KG1 (cell line): ENCODE results near the gene CDH15.
"Not testable (repeated sequence)": the region's sequence is repeated elsewhere in the genome, so short reads cannot be mapped to it uniquely, and the experiment has no call there.

Source experiments
- DNase-seq: peaks from one replicate; lab custom pipeline; 2025; lab: John Stamatoyannopoulos, UW

Gene CDH15

DNA sequence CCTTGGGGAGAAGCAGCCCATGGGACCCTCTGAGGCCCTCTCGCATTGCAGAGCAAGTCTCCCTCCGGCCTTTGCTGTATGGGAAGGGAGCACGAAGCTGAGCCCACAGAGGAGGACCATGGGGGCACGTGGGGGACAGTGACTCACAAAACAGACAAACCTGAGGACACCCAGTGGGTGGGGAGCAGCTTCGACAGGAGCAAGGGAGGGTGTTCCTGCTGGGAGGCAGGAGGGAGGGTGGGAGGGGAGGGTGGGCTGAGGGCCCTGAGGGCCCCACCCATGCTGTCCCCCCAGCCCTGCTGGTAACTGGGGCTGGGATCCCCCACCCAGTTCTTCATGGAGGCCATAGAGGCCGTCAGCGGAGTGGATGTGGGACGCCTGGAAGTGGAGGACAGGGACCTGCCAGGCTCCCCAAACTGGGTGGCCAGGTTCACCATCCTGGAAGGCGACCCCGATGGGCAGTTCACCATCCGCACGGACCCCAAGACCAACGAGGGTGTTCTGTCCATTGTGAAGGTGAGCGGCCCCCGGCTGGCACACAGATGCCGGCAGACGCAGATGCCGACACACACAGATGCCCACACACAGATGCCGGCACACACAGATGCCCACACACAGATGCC lies 16.3 kb downstream of the CDH15 start:
- DNase-seq = no peak

DNA sequence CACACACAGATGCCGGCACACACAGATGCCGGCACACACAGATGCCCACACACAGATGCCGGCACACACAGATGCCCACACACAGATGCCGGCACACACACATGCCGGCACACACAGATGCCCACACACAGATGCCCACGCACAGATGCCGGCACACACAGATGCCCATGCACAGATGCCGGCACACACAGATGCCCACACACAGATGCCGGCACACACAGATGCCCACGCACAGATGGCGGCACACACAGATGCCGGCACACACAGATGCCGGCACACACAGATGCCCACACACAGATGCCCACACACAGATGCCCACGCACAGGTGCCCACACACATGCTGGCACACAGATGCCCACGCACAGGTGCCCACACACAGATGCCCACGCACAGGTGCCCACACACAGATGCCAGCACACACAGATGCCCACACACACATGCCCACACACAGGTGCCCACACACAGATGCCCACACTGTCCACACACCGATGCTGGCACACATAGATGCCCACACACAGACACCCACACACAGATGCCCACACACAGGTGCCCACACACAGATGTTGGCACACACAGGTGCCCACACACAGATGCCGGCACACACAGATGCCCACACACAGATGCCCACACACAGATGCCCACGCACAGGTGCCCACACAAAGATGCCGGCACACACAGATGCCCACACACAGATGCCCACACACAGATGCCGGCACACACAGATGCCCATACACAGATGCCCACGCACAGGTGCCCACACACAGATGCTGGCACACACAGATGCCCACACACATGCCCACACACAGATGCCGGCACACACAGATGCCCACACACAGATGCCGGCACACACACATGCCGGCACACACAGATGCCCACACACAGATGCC lies 17.2 kb downstream of the CDH15 start:
- not testable (repeated sequence) for DNase-seq

DNA sequence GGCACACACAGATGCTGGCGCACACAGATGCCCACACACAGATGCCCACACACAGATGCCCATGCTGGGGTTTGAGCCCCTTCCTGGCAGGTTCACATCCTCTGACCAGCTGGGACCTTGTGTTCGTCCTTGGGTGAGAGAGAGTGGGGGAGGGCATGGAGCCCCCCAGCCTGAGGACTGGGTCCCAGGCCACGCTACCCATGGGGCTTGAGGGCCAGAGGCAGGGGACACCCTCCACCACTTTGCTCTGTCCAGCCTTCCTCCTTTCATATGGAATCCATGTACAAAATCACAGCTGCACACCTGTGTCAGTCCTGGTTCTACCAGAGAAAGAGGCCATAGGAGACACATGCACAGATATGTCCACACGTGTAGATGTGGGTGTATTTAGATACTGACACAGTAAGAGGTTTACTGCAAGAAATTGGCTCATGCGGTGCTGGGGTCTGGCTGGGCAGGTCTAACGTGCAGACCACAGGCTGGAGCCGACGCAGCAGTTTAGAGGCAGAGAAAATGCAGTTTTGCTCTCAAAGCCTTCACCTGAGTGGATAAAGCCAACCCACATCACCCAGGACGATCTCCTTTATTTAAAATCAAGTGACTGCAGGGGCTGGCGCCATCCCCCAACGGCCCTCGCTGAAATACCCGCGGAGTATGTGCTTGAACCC lies 17.9 kb downstream of the CDH15 start:
- no peak for DNase-seq

DNA sequence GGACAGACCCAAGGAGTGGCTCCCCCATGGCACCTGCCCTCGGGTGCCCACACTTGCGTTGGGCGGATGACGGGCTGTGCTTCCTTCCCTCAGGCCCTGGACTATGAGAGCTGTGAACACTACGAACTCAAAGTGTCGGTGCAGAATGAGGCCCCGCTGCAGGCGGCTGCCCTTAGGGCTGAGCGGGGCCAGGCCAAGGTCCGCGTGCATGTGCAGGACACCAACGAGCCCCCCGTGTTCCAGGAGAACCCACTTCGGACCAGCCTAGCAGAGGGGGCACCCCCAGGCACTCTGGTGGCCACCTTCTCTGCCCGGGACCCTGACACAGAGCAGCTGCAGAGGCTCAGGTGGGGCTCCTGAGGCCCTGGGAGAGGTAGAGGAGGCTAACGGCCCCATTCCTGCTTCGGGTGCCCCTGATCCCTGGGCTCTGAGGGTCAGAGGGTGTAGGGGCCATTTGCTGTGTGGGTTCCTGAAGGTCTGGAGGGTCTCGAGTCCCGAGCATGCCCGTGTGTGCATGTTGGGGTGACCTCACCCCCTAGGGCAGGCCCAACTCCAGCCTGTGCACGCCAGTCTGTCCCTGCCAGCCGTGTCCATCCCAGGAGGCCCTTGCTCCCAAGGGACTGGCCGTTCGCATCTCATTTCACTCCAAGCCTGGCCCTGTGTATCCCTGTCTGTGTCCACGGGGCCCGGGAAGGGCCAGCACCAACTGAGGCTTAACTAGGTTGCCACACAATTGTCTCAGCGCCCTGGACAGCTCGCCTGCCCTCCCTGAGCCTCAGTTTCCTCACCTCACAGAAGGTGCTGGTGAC lies 18.8 kb downstream of the CDH15 start:
- DNase-seq = no peak

DNA sequence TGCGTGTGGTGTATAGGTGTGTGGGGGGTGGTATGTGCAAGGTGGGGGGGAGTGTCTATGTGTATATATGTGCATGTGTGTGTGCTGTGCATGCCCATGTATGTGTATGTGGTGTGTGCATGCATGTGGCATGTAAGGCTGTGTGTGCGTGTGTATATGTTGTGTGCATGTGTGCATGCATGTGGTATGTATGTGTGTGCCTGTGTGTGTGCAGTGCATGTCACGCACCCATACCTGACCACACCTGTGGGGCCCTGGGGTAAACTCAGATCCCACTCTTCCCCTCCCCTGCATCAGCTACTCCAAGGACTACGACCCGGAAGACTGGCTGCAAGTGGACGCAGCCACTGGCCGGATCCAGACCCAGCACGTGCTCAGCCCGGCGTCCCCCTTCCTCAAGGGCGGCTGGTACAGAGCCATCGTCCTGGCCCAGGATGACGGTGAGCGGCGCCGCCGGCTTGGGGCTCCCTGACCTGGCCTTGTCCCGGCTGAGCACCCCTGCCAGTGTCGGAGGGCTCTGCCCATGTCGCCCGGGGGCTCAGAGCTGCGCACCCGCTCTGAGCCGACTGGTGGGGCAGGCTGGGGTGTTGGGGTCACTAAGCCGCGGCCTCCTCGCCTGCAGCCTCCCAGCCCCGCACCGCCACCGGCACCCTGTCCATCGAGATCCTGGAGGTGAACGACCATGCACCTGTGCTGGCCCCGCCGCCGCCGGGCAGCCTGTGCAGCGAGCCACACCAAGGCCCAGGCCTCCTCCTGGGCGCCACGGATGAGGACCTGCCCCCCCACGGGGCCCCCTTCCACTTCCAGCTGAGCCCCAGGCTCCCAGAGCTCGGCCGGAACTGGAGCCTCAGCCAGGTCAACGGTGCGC lies 19.7 kb downstream of the CDH15 start:
- no peak for DNase-seq

DNA sequence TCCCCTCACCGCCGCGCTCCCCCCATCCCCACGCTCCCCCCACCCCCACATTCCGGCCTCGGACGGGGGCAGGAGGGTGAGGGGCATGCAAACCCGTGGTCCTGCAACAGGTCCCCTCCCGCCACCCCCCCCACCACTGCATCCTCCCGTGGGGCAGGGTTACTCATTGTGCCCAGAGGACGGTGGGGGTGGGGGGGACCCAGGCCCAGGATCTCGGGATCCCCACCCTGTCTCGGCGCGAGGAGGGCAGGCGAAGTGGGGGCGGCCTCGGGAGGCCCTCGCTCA lies 20.3 kb downstream of the CDH15 start:
- DNase-seq = no peak

DNA sequence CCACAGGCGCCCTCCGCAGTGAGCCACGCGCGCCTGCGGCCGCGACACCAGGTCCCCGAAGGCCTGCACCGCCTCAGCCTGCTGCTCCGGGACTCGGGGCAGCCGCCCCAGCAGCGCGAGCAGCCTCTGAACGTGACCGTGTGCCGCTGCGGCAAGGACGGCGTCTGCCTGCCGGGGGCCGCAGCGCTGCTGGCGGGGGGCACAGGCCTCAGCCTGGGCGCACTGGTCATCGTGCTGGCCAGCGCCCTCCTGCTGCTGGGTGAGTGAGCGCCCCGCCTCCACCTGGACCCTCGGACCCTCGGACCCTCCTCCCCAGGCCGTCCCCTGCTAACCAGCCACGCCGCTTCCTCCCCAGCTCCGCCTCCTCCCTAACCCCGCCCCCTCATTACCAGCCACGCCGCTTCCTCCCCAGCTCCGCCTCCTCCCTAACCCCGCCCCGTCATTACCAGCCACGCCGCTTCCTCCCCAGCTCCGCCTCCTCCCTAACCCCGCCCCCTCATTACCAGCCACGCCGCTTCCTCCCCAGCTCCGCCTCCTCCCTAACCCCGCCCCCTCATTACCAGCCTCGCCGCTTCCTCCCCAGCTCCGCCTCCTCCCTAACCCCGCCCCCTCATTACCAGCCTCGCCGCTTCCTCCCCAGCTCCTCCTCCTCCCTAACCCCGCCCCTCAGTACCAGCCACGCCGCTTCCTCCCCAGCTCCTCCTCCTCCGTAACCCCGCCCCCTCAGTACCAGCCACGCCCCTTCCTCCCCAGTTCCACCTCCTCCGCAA lies 20.8 kb downstream of the CDH15 start:
- DNase-seq = peak; percentile 9

DNA sequence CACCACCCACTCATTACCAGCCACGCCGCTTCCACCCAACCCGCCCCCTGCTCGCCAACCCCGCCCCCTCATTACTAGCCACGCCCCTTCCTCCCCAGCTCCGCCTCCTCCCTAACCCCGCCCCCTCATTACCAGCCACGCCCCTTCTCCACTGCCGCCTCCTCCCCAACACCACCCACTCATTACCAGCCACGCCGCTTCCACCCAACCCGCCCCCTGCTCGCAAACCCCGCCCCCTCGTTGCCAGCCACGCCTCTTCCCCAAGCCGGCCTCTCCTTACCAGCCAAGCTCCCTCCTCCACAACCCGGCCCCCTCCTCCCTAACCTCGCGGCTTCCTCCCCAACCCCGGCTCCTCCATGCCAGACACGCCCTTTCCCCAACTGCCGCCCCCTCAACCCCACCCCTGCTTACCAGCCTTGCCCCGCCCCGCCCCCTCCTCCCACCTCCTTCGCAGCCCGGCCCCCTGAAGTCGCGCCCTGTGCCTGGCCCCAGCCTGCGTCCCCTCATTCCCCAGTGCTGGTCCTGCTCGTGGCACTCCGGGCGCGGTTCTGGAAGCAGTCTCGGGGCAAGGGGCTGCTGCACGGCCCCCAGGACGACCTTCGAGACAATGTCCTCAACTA lies 21.5 kb downstream of the CDH15 start:
- DNase-seq = no peak

DNA sequence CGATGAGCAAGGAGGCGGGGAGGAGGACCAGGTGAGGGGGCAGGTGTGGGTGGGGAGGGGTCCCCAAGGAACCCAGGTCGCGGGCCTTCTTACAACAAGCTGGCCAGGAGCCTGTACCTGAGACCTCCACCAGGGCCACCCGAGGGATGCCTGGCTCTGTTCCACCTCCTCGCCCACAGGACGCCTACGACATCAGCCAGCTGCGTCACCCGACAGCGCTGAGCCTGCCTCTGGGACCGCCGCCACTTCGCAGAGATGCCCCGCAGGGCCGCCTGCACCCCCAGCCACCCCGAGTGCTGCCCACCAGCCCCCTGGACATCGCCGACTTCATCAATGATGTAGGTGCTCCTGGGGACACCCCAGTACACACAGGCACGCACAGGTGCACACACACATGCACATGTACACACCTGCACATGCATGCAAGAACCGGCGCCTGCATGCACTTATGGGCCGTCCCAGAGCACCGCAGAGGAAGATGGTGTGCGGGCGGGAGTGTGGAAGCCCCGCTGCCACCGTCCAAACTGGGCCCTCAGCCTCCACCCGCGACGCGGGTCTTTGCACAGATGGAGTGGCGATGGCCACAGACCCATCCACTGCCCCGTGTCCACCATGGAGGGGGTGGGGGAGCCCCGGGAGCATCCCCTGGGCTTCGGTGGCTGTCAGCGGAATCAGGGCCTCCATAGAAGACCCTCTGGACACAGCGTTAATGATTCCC lies 22.2 kb downstream of the CDH15 start:
- DNase-seq = no peak

DNA sequence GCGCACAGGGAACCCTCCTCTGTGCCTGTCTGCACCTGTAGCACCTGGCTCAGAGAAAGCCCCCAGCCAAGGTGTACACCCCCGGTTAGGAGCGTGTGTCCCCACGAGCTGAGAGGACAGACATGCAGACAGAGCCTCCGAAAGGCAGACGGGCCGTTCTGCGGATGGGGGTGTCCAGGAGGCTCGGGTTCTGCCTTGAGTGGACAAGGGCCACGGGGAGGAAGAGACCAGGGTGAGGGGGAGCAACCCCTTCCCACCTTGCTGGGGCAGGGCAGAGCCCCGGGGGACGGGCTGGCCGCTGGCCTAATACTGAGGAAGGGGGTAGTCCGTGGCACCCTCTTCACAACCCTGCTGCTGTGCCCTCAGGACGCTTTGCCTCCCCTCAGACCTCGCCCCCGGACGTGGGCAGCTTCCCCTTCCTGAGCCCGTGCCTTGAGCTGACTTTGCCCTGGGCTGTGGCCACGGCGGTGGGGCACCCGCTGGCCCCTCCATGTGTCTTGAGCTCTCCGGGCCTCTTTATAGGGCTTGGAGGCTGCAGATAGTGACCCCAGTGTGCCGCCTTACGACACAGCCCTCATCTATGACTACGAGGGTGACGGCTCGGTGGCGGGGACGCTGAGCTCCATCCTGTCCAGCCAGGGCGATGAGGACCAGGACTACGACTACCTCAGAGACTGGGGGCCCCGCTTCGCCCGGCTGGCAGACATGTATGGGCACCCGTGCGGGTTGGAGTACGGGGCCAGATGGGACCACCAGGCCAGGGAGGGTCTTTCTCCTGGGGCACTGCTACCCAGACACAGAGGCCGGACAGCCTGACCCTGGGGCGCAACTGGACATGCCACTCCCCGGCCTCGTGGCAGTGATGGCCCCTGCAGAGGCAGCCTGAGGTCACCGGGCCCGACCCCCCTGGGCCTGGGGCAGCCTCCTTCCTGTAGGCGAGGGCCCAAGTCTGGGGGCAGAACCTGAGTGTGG lies 23.1 kb downstream of the CDH15 start:
- DNase-seq = no peak

DNA sequence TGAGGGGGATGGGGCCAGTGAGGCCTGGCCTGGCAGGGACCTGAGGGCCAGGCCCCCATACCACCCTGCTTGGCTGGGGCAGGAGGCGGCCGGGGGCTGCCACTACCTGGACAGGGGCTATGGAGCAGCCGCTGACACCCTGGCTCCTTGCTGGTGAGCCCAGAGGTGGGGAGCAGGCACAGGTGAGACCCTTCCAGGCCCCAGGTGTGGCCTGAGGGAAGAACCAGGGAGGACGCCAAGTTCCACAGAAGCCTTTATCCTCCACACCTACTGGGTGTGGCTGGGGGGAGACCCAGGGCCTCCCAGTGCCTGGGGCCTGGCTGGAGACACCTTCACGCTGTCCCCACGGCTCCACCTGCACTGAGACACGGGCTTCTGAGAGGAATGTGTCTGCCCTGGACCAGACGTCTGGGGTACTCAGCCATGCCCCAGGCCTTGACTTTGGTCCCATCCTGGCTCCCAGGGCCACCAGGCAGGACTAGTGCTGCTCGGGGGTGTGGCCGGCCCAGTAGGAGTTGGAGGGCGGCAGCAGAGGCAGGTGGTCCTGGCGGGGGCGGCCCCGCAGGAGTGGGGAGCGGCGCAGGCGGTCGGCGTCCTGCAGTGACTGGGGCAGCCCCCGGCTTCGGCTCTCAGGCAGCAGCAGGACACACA lies 24.1 kb downstream of the CDH15 start:
- no peak for DNase-seq

DNA sequence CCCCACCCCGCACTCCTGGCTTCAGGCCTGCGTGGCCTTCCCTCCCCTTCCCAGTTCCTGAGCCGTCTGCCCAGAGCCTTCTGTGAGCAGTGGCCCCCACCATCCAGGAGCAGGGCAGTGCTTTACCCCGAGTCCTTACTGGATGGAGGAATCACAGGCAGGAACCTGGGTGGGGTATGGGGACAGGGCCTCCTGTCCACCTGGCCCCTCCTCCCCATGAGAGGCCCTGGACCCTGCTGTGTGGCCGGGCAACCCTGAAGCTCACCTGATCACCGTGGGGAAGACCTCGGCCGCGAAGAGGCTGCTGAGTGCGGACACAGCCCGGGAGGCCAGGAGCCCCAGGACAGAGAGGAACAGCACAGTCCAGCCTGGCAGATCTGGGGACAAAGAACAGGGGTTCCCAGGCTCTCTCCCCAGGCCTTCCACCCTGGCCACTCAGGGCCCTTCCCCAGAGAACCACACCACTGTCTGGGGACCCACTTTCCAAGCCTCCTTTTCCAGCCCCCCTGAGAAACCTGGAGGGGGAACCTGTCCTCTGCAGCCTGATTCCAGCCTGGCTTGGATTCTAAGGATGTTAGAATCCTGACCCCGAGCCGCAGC lies 25.6 kb downstream of the CDH15 start:
- no peak for DNase-seq

DNA sequence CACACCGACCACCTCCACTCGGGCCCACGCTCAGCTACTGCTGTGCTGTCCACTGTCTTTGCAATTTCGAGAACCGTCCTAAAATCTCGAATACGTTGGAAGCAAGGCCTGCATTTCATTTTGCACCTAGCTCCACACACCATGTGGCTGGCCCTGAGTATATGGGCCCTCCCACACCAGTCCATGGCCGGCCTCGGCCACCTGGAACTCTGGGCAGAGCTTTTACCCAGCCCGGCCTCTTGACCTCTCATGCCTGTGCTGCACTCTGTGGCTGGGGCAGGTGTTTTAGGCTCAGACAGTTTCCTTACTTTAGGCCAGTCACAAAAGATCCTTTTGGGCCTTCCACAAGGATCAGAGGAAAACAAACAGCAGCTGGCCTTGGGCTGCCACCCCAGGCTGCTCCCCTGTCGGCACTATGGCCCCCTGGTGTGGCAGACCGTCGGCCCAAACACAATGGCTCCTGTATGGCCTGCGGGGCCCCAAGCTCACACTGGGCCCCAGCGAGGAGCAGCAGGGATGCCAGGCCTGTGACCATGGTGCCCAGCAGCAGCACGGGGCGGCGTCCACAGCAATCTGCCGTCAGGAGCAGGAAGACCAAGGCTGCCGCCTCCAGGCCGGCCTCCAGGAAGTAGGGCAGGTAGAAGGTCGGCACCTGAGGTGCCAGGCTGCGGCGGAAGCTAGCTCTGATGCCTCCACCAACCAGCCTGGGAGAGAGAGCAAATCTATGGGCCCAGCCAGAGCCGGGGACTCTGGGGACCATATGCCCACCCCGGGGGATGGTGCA lies 26.3 kb downstream of the CDH15 start:
- no peak for DNase-seq

DNA sequence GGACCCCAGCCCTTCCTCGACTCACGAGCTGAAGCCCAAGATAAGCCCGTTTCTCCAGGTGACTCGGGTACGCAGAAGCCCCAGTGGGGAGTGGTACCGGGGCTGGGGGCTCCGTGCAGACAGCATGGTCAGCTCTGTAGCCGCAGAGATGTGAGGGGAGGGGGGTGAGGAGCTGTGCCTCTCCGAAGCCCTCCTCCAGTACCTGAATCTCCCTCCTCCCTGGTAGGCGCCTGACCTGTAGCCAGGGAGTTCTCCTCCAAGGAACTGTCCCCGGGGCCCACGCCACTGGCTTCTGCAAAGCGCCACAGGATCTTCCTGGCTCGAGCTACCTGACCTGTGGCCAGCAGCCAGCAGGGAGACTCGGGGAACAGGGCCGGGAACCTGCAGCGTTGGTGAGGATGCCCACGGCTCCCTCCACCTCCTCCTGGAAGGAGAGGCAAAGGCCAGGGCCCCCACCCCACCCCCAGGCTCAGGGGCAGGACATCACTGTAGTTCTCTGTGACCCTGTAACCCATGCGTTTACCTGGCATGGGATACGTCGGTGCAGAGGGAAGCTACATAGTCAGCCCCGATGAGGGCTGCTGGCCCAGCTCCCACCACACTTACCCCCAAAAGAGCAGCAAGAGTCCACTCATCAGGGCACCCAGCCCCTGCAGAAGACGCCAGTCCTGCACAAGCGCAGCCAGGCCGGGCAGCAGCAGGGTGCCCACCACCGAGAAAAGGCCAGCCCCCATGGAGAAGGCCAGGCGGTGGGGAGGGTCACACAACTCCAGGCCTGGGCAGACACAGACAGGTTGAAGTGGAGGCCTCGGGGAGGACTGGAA lies 27.1 kb downstream of the CDH15 start:
- no peak for DNase-seq

DNA sequence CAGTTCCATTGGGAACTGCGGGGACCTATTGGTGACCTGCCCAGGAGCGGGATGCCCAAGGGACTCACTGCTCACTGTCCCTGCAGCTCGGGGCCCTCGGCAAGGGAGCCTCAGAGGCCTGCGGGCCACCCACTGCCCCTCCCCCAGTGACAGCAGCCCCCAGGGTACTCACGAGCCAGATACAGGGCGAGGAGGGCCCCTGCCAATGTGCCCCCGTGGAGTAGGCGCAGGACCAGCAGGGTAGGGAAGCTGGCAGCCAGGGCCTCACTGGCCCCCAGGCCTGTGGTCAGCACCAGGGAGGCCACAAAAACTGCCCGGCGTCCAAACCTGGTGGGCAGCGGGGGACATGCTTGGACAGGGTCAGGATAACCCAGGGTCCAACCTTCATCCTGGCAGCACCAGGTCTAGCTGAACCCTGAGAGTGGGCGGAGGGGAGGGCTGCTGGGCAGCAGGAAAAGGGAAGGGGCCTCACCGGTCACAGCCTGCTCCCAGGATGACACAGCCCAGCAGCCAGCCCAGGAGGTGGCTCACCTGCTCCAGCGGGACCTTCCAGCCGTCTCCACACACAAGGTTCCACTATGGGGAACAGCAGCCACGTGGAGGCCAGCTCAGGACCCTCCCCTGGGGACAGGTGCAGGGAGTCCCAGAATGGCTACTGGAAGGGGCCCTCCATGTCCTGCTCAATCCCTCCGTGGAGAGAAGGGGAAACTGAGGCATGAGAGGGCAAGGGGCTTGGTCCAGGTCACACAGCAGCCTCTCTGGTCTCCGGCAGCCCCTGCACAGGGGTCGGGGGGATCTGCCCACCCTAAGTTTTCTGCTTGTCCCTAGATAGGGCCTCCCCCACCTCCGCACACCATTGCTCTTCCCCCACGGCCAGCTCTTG lies 27.9 kb downstream of the CDH15 start:
- DNase-seq = no peak
